Dedifferentiated amniotic fluid mesenchymal stem cell (primary cell): ENCODE results near the gene MUSTN1.

Experiments
- DNase-seq: peaks from one replicate; pipeline ENCODE4 v3.0.0-alpha.2; 2016; ENCODE audit errors: extremely low spot score

Gene MUSTN1

GRCh38 chr3:52833202-52833601 lies 1.6 kb downstream of the MUSTN1 start:
- no peak for DNase-seq

DNA sequence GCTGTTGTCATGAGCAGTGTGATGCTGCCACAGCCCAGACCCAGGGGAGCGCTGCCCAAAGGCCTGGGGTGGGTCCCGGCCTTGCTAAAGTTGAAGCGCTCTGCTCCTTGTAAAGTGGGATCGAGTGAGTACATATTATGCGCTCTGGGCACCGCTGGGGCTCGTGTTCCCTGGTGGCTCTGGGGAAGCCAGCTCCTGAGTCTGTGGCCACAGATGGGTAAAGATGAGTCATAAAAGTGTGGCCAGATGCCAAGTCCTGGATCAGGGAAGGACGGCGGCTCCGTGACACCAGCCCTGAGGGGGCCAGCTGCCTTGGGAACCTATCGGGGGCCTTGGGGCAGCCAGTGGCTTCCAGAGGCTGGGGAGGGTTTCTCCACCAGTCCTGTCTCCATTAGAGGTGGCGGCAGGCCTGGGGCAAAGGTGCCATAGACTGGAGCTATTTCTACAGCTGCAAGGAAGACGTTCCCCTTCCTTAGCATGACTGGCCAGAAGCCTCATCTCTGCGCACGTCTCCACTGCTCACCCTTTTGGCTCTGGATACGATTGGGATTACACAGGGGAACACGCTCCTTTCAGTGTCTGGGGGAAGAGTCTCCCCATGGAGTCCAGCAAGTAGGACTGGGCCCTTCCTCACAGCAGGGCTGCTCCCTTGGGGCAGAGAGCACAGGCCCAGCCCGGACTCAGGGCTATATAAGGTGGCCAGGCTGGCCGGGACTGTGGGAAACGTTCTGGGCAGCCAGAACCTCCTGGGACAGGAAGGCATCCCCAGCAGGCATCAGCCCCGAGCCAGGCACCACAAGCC lies 3.1 kb downstream of the MUSTN1 start:
- DNase-seq: peak; percentile 68

DNA sequence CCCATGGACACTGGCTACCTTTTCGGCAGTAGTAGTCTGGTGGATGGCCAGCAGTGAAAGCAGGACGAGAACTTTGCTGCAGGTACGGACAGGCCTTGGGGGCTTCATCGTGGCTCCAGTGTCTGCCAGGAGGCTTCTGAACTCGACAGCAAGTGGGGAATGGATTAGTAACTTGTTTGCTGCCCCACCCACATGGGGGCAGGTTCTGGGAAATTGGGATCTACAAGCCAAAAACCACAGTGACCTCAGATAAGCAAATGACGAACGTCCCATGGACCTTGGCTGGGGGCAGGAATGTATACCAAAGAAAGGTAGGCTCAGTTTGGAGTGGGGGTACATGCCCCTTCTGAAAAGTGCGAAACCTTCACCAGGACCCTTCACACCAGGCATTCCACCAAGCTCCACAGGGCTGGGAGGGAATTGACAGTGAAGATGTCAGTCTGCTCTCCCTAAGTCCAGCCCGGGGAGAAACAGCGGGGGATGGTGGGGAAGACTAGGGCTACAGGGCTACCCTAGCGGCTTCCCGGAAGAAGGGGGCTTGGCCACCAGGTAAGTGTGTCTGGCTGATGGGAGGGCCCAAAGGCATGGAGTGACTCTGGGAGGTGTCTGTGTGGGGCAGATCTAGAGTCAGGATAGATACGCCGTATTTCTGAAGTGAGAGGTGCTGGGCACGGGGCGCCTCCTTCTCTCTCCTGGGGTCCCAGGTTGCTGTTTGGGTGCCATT lies 4.1 kb downstream of the MUSTN1 start, which contains the start of gene ITIH4:
TSS of gene ITIH4 (minus strand) at position 138 of the 724 bp plus-strand sequence. CDS start at position 108, 30 bp downstream.
- DNase-seq: no peak

GRCh38 chr3:52829906-52830463 lies 4.8 kb downstream of the MUSTN1 start:
- no peak for DNase-seq

GRCh38 chr3:52829482-52829881 lies 5.3 kb downstream of the MUSTN1 start:
- DNase-seq: no peak

- no peak for DNase-seq
Observed at GRCh38 chr3:52827866-52828376, 6.9 kb downstream of the MUSTN1 start.

DNA sequence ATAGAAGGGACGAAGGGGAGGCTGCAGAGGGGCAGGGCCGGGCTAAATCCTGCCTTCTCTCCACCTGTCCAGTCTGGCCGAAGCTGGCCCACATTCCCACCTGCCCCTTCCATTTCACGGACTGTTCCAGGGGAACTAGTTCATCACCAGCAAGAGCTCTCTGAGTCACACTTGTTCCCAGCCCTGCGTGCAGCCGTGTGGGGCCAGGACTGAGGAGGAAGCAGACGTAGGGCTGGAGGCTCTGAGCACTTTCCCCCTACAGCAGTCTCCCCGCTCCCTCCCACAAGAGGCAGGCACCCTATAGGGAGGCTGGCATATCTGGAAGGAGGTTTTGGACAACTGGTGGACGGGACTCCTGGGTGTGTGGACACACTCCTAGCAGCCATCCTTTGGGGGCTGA lies 7.4 kb downstream of the MUSTN1 start:
- DNase-seq: no peak

- DNase-seq: no peak
Observed at GRCh38 chr3:52824037-52824436, 10.8 kb downstream of the MUSTN1 start.

- DNase-seq: no peak
Observed at GRCh38 chr3:52822363-52822762, 12.5 kb downstream of the MUSTN1 start.

DNA sequence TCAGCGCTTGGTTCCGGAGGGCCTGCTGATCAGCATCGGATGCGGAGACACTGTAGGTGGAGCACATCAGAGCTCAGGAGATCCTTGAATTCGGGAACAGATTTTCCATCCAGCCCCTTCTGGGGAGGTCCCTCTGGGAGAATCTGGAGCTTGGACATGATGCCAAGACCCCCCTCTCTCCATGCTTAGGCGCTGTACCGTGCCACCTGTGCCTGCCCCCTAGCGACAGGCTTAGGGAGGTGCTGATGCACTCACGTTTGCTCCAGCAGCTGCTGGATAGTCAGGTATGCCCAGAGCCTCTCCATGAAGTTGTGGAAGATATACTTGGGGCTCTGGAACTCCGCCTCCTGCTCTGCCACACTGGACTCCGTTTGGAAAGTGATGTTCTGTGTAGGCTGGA lies 14.1 kb downstream of the MUSTN1 start:
- DNase-seq: no peak

GRCh38 chr3:52819936-52820335 lies 14.9 kb downstream of the MUSTN1 start:
- DNase-seq: no peak

GRCh38 chr3:52817860-52818259 lies 17.0 kb downstream of the MUSTN1 start:
- no peak for DNase-seq

- no peak for DNase-seq
Observed at GRCh38 chr3:52817221-52817620, 17.6 kb downstream of the MUSTN1 start.

DNA sequence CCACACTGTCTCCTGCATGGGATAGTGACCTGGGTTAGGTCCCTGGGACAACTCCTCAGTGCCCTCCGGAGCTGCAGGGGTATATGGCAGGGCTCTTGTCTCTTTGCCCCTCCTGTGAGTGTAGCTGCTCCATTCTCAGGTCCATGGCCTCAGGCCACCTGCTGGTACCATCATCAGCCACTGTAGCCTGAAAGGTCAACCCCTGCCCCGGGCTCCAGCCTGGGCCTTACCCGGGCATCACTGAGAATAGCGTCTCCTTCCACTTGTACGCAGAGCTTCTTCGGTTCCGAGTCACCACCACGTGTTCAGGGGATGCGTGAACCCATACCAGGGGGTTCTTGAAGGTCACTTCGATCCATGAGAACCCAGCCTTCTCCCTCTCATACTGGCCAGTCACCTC lies 18.2 kb downstream of the MUSTN1 start:
- no peak for DNase-seq

DNA sequence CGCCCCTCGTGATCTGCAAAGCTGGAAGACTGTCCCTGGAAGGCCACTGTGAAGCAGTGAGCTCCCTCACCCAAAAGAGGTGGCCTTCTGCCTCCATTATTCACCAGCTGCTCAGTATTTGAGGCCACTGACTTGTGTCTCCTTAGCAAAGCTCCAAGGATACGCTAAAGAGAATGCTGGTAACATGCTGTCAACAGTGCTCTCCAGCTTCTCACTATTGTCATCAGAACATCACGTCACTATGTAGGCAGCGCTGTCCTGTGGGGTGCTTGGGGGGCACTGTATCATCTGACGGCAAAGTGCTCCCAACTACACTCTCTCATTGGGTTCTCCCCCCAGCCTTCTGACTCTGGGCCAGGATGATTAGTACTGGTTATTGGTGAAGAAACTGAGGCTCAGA lies 18.6 kb downstream of the MUSTN1 start:
- no peak for DNase-seq

- DNase-seq: no peak
Observed at GRCh38 chr3:52813810-52814209, 21.0 kb downstream of the MUSTN1 start.

- no peak for DNase-seq
Observed at GRCh38 chr3:52811452-52812011, 23.3 kb downstream of the MUSTN1 start.

- no peak for DNase-seq
Observed at GRCh38 chr3:52810923-52811322, 23.9 kb downstream of the MUSTN1 start.

DNA sequence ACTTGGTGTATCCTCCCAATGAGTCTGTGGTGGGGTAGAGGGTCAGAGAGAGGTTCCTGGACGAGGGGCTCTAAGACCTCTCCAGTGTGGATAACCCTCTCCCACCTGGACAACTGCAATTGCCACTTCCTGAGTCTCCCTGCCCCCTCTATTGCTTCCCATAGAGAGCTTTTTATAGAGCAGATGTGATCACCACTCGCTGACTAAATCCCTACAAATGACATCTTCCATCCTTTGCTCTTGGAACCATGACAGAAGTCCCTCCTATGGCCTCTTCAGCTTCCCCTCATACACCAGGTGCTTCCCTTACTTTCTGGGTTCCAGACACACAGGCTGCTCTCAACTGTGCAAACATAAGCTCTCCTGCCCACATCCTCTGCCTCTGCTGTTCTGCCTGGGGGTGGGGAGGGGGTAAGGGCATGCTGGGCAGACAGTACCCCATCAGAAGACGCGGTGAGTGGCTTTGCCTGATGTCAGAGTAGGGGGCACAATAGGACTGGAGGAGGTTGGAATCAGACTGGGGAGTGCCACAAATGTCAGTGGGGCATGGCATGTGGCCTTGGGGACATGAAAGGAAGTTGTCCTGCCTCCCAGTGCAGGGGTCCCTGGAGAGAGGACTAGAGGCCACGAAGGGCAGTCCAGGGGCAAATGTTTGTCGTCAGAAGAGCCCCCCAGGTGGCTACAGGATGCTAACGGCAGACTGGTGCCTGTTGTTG lies 25.0 kb downstream of the MUSTN1 start:
- DNase-seq: no peak

- DNase-seq: no peak
Observed at GRCh38 chr3:52809149-52809548, 25.7 kb downstream of the MUSTN1 start.

DNA sequence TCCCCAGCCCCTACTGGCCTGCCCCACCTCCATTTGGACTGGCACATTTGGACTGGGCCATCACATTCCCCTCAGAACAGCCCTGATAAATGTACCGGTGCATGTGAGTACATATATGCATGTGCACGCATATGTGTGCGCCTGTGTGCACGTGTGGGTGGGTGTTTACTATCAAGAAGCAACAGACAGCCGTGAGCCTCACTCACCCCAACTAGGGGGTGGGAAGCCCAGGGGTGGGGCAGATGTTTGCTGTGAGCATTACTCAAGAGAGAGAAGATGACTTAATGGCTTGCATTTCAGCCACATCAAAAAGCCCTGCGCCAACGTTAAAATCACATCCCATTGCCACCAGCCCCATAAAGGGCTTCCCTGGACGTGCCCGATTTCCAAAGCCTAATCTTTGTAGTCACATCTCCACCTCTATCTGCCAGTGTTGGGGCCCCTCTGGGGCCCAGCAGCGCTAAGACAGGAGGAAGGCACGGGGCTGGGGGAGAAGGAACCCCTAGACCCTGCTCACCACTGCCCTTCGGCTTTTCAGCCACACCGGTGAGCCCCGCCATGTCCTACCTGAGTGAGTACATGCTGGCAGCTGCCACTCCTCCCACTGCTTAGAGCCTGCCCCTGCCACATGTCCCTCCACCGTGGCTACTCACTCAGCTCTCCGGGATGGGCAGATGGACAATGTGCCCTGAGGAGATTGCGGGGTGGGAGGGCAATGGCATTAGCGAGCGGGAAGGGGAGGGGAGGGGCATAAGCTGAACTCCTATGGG lies 29.4 kb downstream of the MUSTN1 start:
- DNase-seq: no peak
